Glomerular visceral epithelial cell (primary cell): Measurements from ENCODE around the gene P3H2.

ENCODE experiments used
- DNase-seq: peaks from one replicate; pipeline ENCODE4 v3.0.0-alpha.2; 2016; ENCODE audit errors: extremely low spot score

Gene P3H2

DNA sequence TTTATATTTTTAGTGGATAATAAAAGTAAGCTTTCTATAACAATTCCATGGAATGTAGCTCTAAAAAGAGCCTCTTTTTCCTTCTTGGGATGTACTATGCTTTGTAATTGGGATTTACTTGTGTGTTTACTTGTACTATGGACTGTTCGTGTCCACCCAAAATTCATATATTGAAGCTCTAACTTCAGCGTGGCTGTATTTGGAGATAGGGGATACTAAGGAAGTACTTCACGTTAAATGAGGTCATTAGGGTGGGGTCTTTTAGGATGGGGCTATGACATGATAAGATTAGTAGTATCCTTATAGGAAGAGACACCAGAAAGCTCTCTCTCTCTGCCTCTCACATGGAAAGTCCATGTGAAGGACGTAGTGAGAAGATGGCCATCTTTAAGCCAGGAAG is 64.9 kb downstream of the P3H2 start:
- DNase-seq, result no peak

DNA sequence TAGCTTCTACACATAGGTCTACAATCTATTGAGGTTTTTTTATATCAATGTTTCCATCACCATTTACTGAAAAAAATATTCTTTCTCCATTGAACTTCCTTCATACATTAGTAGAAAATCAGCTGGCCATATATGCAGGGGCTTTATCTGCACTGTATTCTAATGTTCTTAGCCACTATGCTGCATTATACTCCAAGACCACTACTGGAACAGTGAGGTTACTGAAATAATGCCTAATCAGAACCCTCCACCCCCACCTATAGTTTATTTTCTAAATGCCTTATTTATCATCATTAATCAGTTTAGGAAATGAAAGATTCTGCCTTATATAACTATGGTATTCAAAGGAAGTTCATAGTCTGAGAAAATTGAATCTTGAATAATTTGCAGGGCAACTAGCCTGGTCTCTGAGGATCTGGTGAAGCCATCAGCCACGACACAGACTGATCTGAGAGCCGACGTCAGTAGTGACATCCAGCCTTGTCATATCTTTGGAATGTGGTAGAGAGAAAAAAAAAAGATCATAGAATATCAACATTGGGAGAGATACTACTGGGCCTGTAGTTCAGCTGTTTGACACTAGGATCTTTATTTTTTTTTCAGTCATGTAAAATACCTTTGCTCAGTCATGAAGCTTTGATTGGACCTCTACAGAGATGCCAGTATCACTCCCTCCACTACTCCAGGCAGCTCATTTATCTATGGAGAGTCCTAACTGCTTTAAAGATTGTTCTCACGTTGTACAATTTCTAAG is 66.6 kb downstream of the P3H2 start:
- peak; percentile 72 for DNase-seq

- no peak for DNase-seq
These were observed 69.1 kb downstream of the P3H2 start for GRCh38 chr3:190051641-190052040.

DNA sequence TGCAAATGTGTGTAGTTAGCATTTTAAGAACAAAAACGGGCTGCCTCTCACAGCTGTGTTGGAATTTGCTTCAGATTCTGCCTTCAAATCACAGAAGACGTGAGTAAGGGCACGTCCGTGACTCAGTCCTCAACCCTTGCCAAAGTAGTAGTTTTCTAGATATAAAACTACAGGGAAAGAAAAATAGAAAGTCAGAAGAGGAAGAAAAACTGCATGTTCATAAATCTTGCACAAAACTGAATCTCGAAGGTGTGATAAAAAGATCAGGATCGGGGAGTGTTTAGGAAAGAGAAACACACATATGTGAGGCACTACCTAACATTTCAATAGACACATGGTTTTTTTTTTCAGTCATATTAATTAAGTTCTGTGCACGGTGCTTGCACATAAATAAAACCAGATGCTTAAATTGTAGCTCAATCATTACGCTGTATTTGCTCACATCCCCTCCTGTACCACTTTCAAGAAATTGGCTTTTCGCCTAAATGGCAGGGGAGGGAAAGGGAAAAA is 71.7 kb downstream of the P3H2 start:
- peak; percentile 50 for DNase-seq

GRCh38 chr3:190044974-190045373 is 75.7 kb downstream of the P3H2 start:
- no peak for DNase-seq

GRCh38 chr3:190044142-190044541 is 76.6 kb downstream of the P3H2 start:
- DNase-seq, result peak; percentile 40

GRCh38 chr3:190043741-190044140 is 77.0 kb downstream of the P3H2 start:
- DNase-seq, result no peak

- no peak for DNase-seq
These were observed 78.1 kb downstream of the P3H2 start for GRCh38 chr3:190042558-190042957.

DNA sequence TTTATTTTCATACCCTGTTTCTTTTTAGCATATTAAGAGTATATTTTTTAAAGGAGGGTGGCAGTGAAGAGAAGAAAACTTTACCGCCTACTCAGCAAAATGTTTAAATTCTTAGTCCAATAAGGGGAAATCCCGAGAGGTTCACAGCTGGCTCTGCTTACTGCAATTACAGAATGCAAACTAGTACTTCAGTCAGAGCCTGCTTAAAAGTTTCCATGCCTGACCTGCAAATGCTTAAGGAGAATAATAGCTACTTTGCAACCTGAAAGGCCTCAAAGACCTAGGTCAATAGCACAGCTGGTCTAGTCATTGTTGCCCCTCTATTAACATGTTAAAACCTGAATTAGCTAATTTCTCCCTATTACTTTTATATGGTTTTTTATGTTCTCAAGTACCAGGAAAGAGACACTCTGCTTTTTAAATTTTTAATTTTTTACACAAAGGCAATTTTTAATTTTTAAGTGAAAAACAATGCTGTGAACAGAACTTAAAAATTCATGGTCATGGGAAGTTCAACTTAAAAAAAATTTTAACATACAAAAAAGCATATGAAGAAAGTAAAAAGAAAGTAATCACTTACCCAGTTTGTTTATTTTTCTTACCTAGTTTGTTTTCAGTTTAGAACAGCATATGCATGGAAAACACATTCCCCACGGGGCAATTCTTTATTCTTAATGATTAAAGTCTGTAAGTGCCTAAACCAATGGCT is 79.2 kb downstream of the P3H2 start:
- DNase-seq, result no peak

GRCh38 chr3:190040145-190040544 is 80.6 kb downstream of the P3H2 start:
- DNase-seq, result no peak

DNA sequence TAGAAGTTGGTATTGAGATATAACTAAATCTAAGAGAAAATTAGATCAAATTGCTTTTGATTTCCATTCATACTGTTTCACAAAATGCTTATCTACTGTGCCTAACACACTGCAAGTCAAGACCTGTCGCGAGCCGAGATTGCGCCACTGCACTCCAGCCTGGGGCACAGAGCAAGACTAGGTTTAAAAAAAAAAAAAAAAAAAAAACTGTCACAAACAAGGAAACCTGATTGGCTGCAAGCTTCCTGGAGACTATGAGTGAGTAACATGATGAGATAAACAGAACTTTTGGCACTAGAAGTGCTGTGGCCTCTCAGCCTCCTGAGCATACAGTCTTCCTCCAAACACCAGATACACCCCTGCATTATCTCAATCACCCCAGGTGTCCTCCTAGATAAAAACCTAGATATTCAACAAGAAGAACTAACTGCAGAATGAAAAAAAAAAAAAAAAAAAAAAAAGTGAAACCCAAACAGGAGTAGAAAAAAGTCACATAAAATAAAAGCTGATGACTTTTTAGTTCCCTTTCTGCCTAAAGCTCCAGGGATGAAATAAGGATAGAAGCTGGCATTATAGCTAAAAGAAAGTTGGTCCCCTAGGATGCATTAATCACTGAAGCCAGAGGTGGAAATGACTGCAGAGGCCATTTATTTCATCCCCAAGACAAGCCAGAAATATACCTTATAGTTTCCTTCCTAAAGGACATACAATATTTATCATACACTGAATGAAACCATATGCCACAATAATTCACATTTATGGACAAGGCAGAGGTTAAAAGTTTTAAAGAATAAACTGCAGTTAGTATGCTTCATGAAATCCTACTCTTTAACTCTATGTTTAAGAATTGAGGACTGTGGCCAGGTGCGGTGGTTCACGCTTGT is 82.4 kb downstream of the P3H2 start:
- peak; percentile 65 for DNase-seq

DNA sequence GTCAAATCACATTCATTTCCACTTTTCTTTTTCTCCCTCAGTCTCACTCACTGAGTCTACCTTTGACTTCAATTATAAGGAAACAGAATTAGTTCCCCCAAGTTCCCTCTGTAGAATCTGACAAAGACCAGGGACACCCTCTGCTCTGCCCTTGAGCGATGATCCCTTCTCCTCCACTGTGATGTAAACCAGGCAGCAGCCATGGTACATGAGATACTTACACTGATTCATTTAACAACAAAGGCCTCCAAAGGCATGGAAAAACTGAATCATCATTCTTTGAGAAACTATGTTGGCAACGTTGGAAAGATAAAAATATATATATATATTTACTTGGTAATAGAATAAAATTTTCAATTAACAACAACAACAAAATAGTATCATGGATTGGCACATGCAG is 84.1 kb downstream of the P3H2 start:
- DNase-seq, result no peak

GRCh38 chr3:190034446-190034845 is 86.3 kb downstream of the P3H2 start:
- DNase-seq, result no peak

DNA sequence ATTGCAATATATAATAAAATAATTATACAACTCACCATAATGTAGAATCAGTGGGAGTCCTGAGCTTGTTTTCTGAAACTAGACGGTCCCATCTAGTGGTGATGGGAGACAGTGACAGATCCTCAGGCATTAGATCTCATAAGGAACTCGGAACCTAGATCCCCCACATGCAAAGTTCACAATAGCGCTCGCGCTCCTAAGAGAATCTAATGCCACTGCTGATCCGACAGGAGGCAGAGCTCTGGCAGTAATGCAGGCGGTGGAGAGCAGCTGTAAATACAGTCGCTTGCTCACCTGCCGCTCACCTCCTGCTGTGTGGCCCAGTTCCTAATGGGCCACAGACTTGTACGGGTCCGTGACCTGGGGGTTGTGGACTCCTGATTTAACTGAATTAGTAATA is 87.8 kb downstream of the P3H2 start:
- DNase-seq, result no peak

DNA sequence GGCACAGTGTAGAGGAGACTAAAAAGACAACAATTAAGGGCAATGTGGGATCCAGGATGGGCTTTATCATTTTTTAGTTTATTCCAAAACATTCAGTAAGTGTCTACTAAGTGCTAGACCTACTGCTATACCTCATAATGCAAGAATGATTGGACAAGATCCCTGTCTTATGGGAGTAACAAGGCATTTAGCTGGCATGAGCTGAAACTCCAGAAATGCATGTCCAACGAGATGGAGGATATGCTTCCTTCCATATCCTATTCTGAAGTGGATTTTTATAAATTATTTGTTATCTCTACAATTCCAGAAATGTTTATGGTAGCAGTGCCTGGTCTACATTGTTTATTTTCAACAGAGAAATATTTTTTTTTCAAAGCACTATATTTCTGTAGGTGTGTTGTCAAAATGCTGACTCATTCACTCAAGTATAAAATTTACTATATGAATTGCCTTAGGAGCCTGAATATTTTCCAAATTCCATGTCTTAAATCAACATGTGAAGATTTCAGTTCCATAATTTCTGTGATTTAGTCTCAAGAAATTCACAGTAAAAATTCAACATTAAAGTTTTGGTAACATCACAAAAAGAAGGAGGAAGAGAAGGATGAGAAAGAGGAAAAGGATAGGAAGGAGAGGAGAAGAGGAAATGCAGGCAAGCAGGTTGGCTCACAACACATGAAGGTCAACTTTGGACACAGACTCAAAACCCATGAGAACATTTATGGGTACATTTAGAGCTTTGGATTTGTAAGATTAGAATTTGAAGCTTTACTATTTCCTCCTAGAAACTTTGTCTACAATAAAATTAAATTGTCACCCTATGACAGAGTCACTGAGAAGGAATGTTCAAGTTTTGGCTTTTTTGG is 88.6 kb downstream of the P3H2 start:
- no peak for DNase-seq

- no peak for DNase-seq
These were observed 93.6 kb downstream of the P3H2 start for GRCh38 chr3:190027116-190027515.

DNA sequence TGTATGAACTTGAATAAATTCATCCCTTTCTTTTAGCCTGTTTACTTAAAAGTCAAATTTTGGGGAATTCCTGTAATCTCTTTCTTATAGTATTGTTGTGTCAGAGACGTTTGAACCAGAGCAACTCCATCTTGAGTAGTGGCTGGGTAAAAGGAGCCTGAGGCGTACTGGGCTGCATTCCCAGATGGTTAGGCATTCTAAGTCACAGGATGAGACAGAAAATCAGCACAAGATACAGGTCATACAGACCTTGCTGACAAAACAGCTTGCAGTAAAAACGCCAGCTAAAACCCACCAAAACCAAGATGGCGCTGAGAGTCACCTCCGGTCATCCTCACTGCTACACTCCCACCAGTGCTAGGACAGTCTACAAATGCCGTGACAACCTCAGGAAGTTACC is 94.5 kb downstream of the P3H2 start:
- DNase-seq, result no peak

DNA sequence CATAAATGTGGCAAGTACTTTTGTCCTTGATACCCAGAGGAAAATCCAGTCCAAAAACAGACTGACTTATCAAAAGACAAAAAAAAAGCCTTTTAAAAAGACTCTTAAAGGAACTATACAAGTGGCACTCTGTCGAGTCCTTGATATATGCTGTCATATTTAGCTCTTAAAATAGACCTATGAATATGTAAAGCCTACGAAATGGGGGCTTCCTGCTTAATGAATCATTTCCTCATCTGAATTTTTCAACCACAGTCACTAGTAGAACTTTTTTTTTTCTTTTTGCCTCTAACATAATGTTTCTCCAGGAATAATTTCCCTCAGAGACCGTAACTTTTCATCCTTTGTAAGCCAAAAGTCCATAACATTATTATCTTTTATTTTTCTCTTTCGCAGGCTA is 95.8 kb downstream of the P3H2 start:
- DNase-seq, result peak; percentile 43

DNA sequence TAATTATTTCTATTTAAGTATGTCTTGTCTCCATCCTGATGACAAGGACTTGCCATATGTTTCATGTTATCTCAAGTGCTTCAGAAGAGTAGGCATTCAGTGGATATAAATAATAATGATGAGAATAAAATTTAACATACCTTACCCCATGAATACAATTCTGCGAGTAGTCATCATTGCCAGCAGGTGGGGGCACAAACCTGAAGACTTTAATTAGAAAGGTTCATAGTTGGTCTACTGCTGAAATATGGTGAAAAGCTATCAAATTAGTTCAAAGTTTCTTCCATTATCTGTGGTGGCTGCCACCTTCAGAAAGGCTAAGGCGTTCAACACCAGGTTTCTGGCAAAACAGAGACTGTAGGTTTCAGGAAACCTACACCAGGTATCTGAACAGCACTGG is 100.9 kb downstream of the P3H2 start:
- DNase-seq, result no peak

- no peak for DNase-seq
These were observed 101.7 kb downstream of the P3H2 start for GRCh38 chr3:190019006-190019405.

GRCh38 chr3:190018460-190018859 is 102.2 kb downstream of the P3H2 start:
- no peak for DNase-seq
